Upper lobe of right lung (tissue), 1 donor: ENCODE results near the gene SEC16A. TPM values are rescaled to one million over a fixed set of nuclear protein-coding genes. Genes with fewer than 3 reads are reported as not detected.

Experiments used
- ATAC-seq: fragments of 200-7000 bp; cut with Tn5 transposase; one replicate; pipeline ENCODE4 v1.9.1; 2020; ENCODE audit warnings: mild to moderate bottlenecking, moderate library complexity
- DNase-seq: peaks from one replicate; pipeline ENCODE4 v3.0.0-alpha.2; 2020
- H3K27ac ChIP-seq: fragments of 200-600 bp; one replicate; pipeline ENCODE4 v1.8.0; 2022
- H3K27me3 ChIP-seq: fragments of 200-600 bp; one replicate; pipeline ENCODE4 v1.8.0; 2022; ENCODE audit warnings: mild to moderate bottlenecking
- H3K36me3 ChIP-seq: fragments of 200-600 bp; one replicate; pipeline ENCODE4 v1.8.0; 2022
- H3K4me1 ChIP-seq: fragments of 200-600 bp; one replicate; pipeline ENCODE4 v1.8.0; 2022
- H3K4me3 ChIP-seq: fragments of 200-600 bp; one replicate; pipeline ENCODE4 v1.8.0; 2022; ENCODE audit warnings: mild to moderate bottlenecking
- H3K9me3 ChIP-seq: fragments of 200-600 bp; one replicate; pipeline ENCODE4 v1.8.0; 2022
- intact Hi-C: fragments of 100-400 bp; cut with DNase I; formaldehyde crosslinking; loops from one replicate; pipeline ENCODE4 v1.11.0; 2022
- total RNA-seq: library from RNA; stranded (reverse); fragmentation: NEBNext Ultra II Directional; extraction: Animal tissue kit (Norgen Biotek cat#: 25700); gene quantifications from one replicate; pipeline ENCODE4 v1.2.1, GENCODE V29; 2021
- TF ChIP-seq, protein P1 (sequence below): fragments of 200-600 bp; IDR thresholded peaks from one replicate; pipeline ENCODE4 v1.8.0; 2022; ENCODE audit warnings: antibody characterized with exemption
- donor health status: DM: no; HTN: yes; CAD: no; lungs with severe emphysema.

The SEC16A gene
- total RNA-seq, 1 donor from 2014 or later: 63.7 TPM

DNA sequence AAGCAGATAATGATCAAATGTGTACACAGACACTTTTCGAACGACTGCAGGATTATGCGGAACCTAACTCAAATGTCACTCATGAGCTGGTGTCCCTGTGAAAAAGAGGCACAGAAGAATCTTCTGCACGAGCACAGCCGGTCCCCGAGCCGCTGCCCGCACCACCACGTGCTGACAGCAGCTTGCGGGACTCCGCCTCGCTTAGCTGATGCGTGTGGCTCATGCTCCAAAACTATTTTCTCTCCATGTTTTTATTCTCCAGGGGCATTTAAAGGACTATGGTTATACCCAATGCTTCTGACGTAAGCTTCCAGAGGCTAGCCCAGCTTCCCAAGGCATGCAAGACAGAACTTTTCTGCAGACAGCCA lies 9.5 kb downstream of the SEC16A start:
- no peaks in the 10 kb centered on the region for H3K9me3 ChIP-seq
- ATAC-seq: no peak
- H3K27me3 ChIP-seq: no peaks in the 10 kb centered on the region
- H3K36me3 ChIP-seq: peaks cover 100% of the 10 kb centered on the region
- TF ChIP-seq, protein P1, sequence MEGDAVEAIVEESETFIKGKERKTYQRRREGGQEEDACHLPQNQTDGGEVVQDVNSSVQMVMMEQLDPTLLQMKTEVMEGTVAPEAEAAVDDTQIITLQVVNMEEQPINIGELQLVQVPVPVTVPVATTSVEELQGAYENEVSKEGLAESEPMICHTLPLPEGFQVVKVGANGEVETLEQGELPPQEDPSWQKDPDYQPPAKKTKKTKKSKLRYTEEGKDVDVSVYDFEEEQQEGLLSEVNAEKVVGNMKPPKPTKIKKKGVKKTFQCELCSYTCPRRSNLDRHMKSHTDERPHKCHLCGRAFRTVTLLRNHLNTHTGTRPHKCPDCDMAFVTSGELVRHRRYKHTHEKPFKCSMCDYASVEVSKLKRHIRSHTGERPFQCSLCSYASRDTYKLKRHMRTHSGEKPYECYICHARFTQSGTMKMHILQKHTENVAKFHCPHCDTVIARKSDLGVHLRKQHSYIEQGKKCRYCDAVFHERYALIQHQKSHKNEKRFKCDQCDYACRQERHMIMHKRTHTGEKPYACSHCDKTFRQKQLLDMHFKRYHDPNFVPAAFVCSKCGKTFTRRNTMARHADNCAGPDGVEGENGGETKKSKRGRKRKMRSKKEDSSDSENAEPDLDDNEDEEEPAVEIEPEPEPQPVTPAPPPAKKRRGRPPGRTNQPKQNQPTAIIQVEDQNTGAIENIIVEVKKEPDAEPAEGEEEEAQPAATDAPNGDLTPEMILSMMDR: no peak
- H3K4me3 ChIP-seq: no peak overlapping the region
- DNase-seq: no peak
- no peak overlapping the region for H3K27ac ChIP-seq
- intact Hi-C loops: no loop called here
- H3K4me1 ChIP-seq: no peaks in the 10 kb centered on the region

DNA sequence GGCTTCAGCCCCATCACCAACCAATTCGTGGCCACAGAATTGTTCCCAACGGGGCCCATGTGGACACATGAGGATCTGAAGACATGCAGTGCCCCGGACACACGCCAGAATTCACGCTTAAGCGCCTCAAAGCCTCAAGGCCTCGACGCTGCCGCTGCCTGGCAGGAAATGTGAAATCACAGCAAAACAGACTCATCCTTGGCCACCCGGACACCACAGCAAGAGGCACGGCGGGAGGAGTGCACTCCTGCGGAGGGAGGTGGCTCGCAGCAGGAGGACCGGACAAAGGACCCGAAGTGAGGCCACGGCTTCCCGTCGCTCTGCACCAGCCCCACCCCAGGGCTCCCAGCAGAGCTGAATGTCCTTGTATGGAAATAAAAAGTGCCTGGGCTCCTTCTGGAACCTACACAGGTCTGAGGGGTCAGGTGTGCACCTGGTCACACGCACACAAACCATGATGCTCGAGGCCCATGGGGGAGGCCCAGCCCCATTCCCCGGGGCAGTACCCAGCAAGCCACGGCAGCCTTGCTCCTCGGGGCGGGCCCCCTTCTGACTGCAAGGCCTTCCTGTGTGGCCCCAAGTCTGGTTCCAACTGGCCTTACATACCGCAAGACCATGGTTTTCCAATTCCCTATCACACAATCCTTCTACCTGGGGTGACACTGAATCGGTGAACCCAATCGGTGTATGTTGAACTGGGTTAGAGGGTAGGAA lies 10.0 kb downstream of the SEC16A start:
- H3K4me3 ChIP-seq: no peak overlapping the region
- no peaks in the 10 kb centered on the region for H3K9me3 ChIP-seq
- intact Hi-C loops: no loop called here
- no peaks in the 10 kb centered on the region for H3K4me1 ChIP-seq
- no peak overlapping the region for H3K27ac ChIP-seq
- H3K27me3 ChIP-seq: no peaks in the 10 kb centered on the region
- DNase-seq (no peak), ATAC-seq (no peak)
- TF ChIP-seq, protein P1: no peak
- H3K36me3 ChIP-seq: peaks cover 100% of the 10 kb centered on the region

GRCh38 chr9:136471802-136472487 lies 10.9 kb downstream of the SEC16A start:
- no peak for DNase-seq
- peaks cover 100% of the 10 kb centered on the region for H3K36me3 ChIP-seq

GRCh38 chr9:136470792-136471469 lies 11.9 kb downstream of the SEC16A start:
- intact Hi-C loops: no loop called here
- no peaks in the 10 kb centered on the region for H3K27me3 ChIP-seq
- no peak overlapping the region for H3K27ac ChIP-seq
- DNase-seq (no peak), ATAC-seq (no peak)
- no peaks in the 10 kb centered on the region for H3K9me3 ChIP-seq
- TF ChIP-seq, protein P1: no peak
- H3K36me3 ChIP-seq: peaks cover 100% of the 10 kb centered on the region
- H3K4me3 ChIP-seq: no peak overlapping the region
- H3K4me1 ChIP-seq: no peaks in the 10 kb centered on the region

More at GRCh38 chr9:136471802-136472487, 10.9 kb downstream of the SEC16A start:
- H3K27ac ChIP-seq: no peak overlapping the region
- intact Hi-C loops: no loop called here
- no peaks in the 10 kb centered on the region for H3K27me3 ChIP-seq
- no peak overlapping the region for H3K4me3 ChIP-seq
- H3K9me3 ChIP-seq: no peaks in the 10 kb centered on the region
- TF ChIP-seq, protein P1: no peak
- no peak for ATAC-seq
- no peaks in the 10 kb centered on the region for H3K4me1 ChIP-seq

DNA sequence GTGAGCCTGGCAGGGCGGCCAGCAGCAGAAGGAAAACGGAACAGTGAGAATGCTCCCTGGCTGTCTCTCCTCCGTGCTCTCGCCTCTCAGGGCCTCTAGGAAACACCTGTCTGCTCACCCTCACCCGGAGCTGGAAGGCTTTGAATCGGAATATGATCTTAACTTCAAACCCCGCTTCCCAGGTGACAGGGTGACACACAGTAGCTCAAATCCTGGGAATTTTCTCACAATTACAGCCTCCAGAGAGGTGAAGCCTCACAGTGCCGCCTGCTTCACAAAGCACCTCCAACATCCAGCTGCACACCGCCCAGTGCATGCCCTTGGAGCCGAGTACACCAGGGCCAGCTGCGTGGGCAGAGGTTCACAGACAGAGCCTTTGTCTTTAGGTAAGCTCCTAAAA lies 12.5 kb downstream of the SEC16A start:
- DNase-seq (no peak), ATAC-seq (no peak)
- no peak overlapping the region for H3K4me3 ChIP-seq
- H3K9me3 ChIP-seq: no peaks in the 10 kb centered on the region
- intact Hi-C loops: no loop called here
- H3K36me3 ChIP-seq: peaks cover 100% of the 10 kb centered on the region
- H3K27ac ChIP-seq: no peak overlapping the region
- no peaks in the 10 kb centered on the region for H3K27me3 ChIP-seq
- TF ChIP-seq, protein P1: no peak
- no peaks in the 10 kb centered on the region for H3K4me1 ChIP-seq
